Spleen (tissue), 11 donors: ENCODE measurements around the gene SLC1A7. TPM values are rescaled to one million over a fixed set of nuclear protein-coding genes. Genes with fewer than 3 reads are reported as not detected.

Experiments
- DNase-seq: peaks from one replicate; pipeline ENCODE4 v3.0.0-alpha.2; 2020
- H3K27ac ChIP-seq, 8 donors: fragments of 200-600 bp; sonication (generic) in 7 of 8; 1 replicate in 4 of 8; 2 replicates in 4 of 8; pipeline versions ENCODE4 v1.5.0 to v1.8.0; 2016 to 2021; ENCODE audit warnings: inconsistent platforms in 4 of 8, mild to moderate bottlenecking in 4 of 8, moderate library complexity in 1 of 8
- H3K27me3 ChIP-seq, 7 donors: fragments of 200-600 bp; sonication (generic) in 6 of 7; replicated peaks in 1 of 7; 1 replicate in 4 of 7; 2 replicates in 3 of 7; pipeline versions ENCODE4 v1.5.0 to v1.8.0; 2016 to 2021; ENCODE audit warnings: inconsistent platforms in 3 of 7, mild to moderate bottlenecking in 1 of 7
- H3K36me3 ChIP-seq, 6 donors: fragments of 200-600 bp; sonication (generic) in 5 of 6; 1 replicate in 4 of 6; 2 replicates in 2 of 6; pipeline versions ENCODE4 v1.5.0 to v1.8.0; 2016 to 2021; ENCODE audit warnings: inconsistent platforms in 2 of 6
- H3K4me1 ChIP-seq, 6 donors: fragments of 200-600 bp; sonication (generic) in 5 of 6; 1 replicate in 3 of 6; 2 replicates in 3 of 6; pipeline versions ENCODE4 v1.5.0 to v1.8.0; 2016 to 2021; ENCODE audit warnings: inconsistent platforms in 3 of 6
- H3K4me3 ChIP-seq, 8 donors: fragments of 200-600 bp; sonication (generic) in 7 of 8; 1 replicate in 4 of 8; 2 replicates in 4 of 8; pipeline versions ENCODE4 v1.5.0 to v1.8.0; 2016 to 2021; ENCODE audit warnings: inconsistent platforms in 4 of 8, mild to moderate bottlenecking in 4 of 8, moderate library complexity in 2 of 8
- H3K9me3 ChIP-seq, 8 donors: fragments of 200-600 bp; sonication (generic) in 7 of 8; 1 replicate in 4 of 8; 2 replicates in 4 of 8; pipeline versions ENCODE4 v1.5.0 to v1.8.0; 2016 to 2021; ENCODE audit warnings: inconsistent platforms in 4 of 8
- POLR2A ChIP-seq, 3 donors: fragments of 450-650 bp; IDR thresholded peaks; one replicate each; pipeline ENCODE4 v1.5.1; 2017; ENCODE audit warnings: antibody characterized with exemption in 3 of 3, mild to moderate bottlenecking in 1 of 3
- POLR2AphosphoS5 ChIP-seq, 3 donors: sonication (generic); formaldehyde crosslinking; IDR thresholded peaks; one replicate each; pipeline ENCODE4 v1.5.1; 2017; ENCODE audit warnings: antibody characterized with exemption in 3 of 3
- WGBS, 5 donors: extraction: QIAGEN DNeasy Blood & Tissue Kit in 3 of 5; methylation state at CpG; one replicate each; pipeline versions ENCODE4 v1.1.5 to v1.1.7; 2013 to 2018; 5-methylcytosine and 5-hydroxymethylcytosine counted together
- intact Hi-C: fragments of 100-400 bp; cut with DNase I; formaldehyde crosslinking; loops from one replicate; pipeline ENCODE4 v1.15.0; 2023; ENCODE audit warnings: low total_unique reads
- polyA plus RNA-seq, 3 donors: library from polyadenylated mRNA; stranded (reverse); fragments of 200-250 nt; gene quantifications; one replicate each; pipeline ENCODE4 v1.2.1, GENCODE V29; 2013
- total RNA-seq, 7 donors: library from RNA; depleted of rRNA in 3 of 7; stranded (reverse); fragments of >200 nt in 3 of 7; fragmentation: NEBNext Ultra II Directional in 4 of 7; extraction: Animal tissue kit (Norgen Biotek cat#: 25700) in 4 of 7; gene quantifications; one replicate each; pipeline versions ENCODE4 v1.1.0 to v1.2.1, GENCODE V29; 2016 to 2021
- TF ChIP-seq, protein P1 (sequence below), 11 experiments: fragments of 200-600 bp in 7 of 11; fragments of 450-650 bp in 4 of 11; sonication (generic) in 4 of 11; IDR thresholded peaks in 8 of 11; conservative IDR thresholded peaks in 3 of 11; 1 replicate in 7 of 11; 2 replicates in 4 of 11; pipeline versions ENCODE4 v1.4.0 to v1.8.0; 2016 to 2021; ENCODE audit warnings: antibody characterized with exemption in 11 of 11, inconsistent platforms in 4 of 11, mild to moderate bottlenecking in 1 of 11
- donor health status: healthy with polysubstance abuse.
- donor health status: DM: no; HTN: no; CAD: no; lungs with moderate emphysema.
- donor health status: DM: no; HTN: no; CAD: no.
- donor health status: Bipolar disorder and iron deficiency.
- donor health status: healthy.
- donor health status: DM: no; HTN: no; CAD: no.
- donor health status: DM: yes; HTN: yes; CAD: no.

SLC1A7 gene
- total and polyA plus RNA-seq, 10 donors, result 0.02 to 0.19 (median 0.08) TPM; not detected in 6

DNA sequence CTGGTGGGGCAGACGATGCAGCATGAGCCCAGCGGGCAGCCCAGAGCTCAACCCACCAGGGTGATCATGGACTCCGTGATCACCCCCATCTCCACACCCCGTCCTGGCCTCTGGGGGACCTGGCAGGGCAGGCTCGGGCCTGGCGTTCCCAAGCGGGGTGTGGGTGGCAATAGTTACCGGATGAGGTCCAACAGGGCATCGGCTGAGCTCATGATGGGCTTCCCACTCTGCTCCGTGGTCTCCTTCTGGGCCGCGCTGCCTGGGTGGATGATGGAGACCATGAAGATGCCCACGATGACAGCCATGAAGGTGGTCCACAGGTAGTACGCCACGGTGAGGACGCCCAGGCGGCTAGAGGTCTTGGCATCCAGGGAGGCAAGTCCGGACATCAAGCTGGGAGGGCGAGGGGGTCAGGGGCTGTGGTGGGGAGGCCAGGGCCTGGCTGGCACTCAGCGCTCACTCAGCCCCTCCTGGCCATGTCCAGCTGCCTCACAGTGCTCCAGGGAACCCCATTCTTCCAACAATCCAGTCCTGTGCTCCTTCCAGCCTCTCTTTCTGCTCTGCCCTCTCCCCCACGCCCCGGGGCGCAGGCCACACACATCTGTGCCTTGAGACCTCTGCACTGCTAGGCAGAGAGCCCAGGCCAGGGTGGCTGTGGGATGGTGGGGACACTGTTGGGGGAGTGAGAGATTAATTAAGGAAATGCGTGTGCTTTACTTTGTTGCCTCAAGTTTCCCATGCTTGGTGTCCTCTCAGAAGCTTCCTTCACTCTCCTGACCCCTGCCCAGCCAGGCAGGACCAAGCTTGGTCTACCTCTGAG lies 27.6 kb downstream of the SLC1A7 start:
- TF ChIP-seq POLR2A (IDR thresholded peaks at IDR 0.05) (no peak), POLR2AphosphoS5 (IDR thresholded peaks at IDR 0.05) (peak in 1 of 3 donors; percentile 45)
- TF ChIP-seq, protein P1, sequence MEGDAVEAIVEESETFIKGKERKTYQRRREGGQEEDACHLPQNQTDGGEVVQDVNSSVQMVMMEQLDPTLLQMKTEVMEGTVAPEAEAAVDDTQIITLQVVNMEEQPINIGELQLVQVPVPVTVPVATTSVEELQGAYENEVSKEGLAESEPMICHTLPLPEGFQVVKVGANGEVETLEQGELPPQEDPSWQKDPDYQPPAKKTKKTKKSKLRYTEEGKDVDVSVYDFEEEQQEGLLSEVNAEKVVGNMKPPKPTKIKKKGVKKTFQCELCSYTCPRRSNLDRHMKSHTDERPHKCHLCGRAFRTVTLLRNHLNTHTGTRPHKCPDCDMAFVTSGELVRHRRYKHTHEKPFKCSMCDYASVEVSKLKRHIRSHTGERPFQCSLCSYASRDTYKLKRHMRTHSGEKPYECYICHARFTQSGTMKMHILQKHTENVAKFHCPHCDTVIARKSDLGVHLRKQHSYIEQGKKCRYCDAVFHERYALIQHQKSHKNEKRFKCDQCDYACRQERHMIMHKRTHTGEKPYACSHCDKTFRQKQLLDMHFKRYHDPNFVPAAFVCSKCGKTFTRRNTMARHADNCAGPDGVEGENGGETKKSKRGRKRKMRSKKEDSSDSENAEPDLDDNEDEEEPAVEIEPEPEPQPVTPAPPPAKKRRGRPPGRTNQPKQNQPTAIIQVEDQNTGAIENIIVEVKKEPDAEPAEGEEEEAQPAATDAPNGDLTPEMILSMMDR (IDR thresholded peaks at IDR 0.05 in 8 of 11, conservative IDR thresholded peaks at IDR 0.05 in 3 of 11), result no peak
- intact Hi-C loops, result no loop called here

DNA sequence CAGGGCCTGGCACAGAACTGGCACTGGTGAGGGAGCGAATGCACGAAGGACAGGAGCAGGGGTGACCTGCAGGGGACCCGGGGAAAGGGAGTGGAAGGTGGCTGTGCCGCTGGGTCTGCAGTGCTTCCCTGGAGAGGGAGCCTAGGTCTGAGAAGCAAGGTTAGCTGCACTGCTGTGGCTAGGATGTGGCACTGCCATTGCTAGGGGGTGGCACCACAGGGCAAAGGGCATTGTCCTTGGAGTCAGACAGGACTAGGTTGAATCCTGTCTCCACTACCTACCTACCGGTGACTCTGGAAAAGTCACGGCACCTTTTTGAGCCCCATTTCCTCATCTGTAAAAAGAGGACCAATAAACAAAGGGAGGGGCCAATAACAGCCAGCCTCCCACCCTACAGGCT lies 28.3 kb downstream of the SLC1A7 start:
- Histone ChIP-seq H3K4me3 (no peak overlapping the region), H3K4me1 (peaks cover 0 to 5% (median 0%) of the 10 kb centered on the region in 6 donors), H3K27ac (no peak overlapping the region), H3K36me3 (no peaks in the 10 kb centered on the region), H3K27me3 (peaks cover 0 to 29% (median 0%) of the 10 kb centered on the region in 7 donors), H3K9me3 (peaks cover 0 to 7% (median 0%) of the 10 kb centered on the region in 8 donors)
- intact Hi-C loops, result no loop called here
- 94 to 96% (median 95%) methylated on average over 6 of the region's 6 CpGs for WGBS, 5 donors
- TF ChIP-seq POLR2A (IDR thresholded peaks at IDR 0.05) (no peak), POLR2AphosphoS5 (IDR thresholded peaks at IDR 0.05) (no peak)
- TF ChIP-seq, protein P1 (IDR thresholded peaks at IDR 0.05 in 8 of 11, conservative IDR thresholded peaks at IDR 0.05 in 3 of 11), result no peak
- DNase-seq, result no peak

More for the DNA sequence above, 27.6 kb downstream of the SLC1A7 start:
- H3K36me3 ChIP-seq, result no peaks in the 10 kb centered on the region
- 90 to 93% (median 93%) methylated on average over 9 to 24 of the region's 24 CpGs for WGBS, 5 donors
- no peak for DNase-seq
- peaks cover 0 to 7% (median 0%) of the 10 kb centered on the region in 8 donors for H3K9me3 ChIP-seq
- H3K27ac ChIP-seq, result no peak overlapping the region
- no peak overlapping the region for H3K4me3 ChIP-seq
- peaks cover 0 to 25% (median 0%) of the 10 kb centered on the region in 7 donors for H3K27me3 ChIP-seq
- H3K4me1 ChIP-seq, result peaks cover 0 to 5% (median 0%) of the 10 kb centered on the region in 6 donors

DNA sequence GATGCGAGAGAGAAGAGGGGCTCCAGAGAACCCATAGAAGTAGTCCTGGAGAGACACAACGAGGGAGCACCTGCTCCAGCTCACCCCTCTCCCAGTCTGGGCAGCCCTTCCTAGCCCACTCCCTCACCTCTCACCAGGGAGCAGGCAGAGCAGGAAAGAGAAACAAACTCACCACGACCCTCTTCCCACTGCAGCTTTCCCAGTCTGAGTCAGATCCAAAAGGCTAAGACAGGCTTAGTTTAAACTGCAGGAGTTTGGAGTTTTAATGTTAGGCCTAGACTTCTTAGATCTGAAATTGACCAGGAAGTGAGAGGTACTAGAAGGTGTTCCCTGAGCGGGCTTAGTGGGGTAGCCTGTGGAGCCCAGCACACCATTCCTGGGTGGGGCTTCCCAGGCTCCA lies 29.6 kb downstream of the SLC1A7 start:
- 63 to 92% (median 89%) methylated on average over 4 of the region's 4 CpGs for WGBS, 5 donors
- H3K27ac ChIP-seq, result no peak overlapping the region

More for the DNA sequence above, 29.6 kb downstream of the SLC1A7 start:
- H3K36me3 ChIP-seq, result no peaks in the 10 kb centered on the region
- no peak overlapping the region for H3K4me3 ChIP-seq
- peaks cover 0 to 5% (median 0%) of the 10 kb centered on the region in 6 donors for H3K4me1 ChIP-seq
- H3K9me3 ChIP-seq, result peaks cover 0 to 7% (median 0%) of the 10 kb centered on the region in 8 donors
- intact Hi-C loops, result no loop called here
- DNase-seq, result no peak
- TF ChIP-seq POLR2AphosphoS5 (IDR thresholded peaks at IDR 0.05), result no peak
- no peak for TF ChIP-seq POLR2A (IDR thresholded peaks at IDR 0.05)
- TF ChIP-seq, protein P1 (IDR thresholded peaks at IDR 0.05 in 8 of 11, conservative IDR thresholded peaks at IDR 0.05 in 3 of 11), result no peak
- H3K27me3 ChIP-seq, result peaks cover 0 to 29% (median 0%) of the 10 kb centered on the region in 7 donors
